ENCODE data around the gene XG. TPM values are rescaled to one million over a fixed set of nuclear protein-coding genes. Genes with fewer than 3 reads are reported as not detected.

Gene XG
- total RNA-seq, 6 experiments from 2014 or later = 0.31 TPM; not detected in 5

GRCh38 chrX:2708592-2709188, 43.1 kb upstream of the XG start:
- ATAC-seq = no peak
- peaks cover 0 to 6% (median under 1%) of the 10 kb centered on the region in 4 donors for H3K36me3 ChIP-seq
- no peak for DNase-seq
- H3K4me3 ChIP-seq = no peak overlapping the region
- no peak overlapping the region for H3K27ac ChIP-seq
- no peaks in the 10 kb centered on the region for H3K9me3 ChIP-seq
- peaks cover 0 to 27% (median 1%) of the 10 kb centered on the region in 4 donors for H3K4me1 ChIP-seq
- no peaks in the 10 kb centered on the region for H3K27me3 ChIP-seq
- TF ChIP-seq CTCF (IDR thresholded peaks at IDR 0.05) (no peak), POLR2A (IDR thresholded peaks at IDR 0.05) (no peak)
- intact Hi-C loops (cut with DNase I) = no loop called here
- 65% methylated on average over 9 of the region's 10 CpGs for WGBS (ENCODE audit: insufficient coverage, low coverage, low lambda C conversion rate, missing lambda C conversion rate)

- no peak for DNase-seq
- H3K9me3 ChIP-seq = no peaks in the 10 kb centered on the region
- intact Hi-C loops (cut with DNase I) = no loop called here
- H3K4me1 ChIP-seq = peaks cover 0 to 19% (median 1%) of the 10 kb centered on the region in 4 donors
- 85% methylated on average over 5 of the region's 9 CpGs for WGBS (ENCODE audit: insufficient coverage, low coverage, low lambda C conversion rate, missing lambda C conversion rate)
- no peak for ATAC-seq
- no peak for TF ChIP-seq CTCF (IDR thresholded peaks at IDR 0.05)
- no peak overlapping the region for H3K27ac ChIP-seq
- no peaks in the 10 kb centered on the region for H3K27me3 ChIP-seq
- H3K36me3 ChIP-seq = peaks cover 0 to 6% (median under 1%) of the 10 kb centered on the region in 4 donors
- H3K4me3 ChIP-seq = no peak overlapping the region
These were observed 42.3 kb upstream of the XG start for GRCh38 chrX:2709556-2709955.

- H3K36me3 ChIP-seq = peaks cover 0 to 8% (median under 1%) of the 10 kb centered on the region in 4 donors
- ATAC-seq (peak in 3 of 4 donors; percentile 40 to 51 (median 44)), DNase-seq (no peak)
- no peaks in the 10 kb centered on the region for H3K9me3 ChIP-seq
- H3K4me3 ChIP-seq = no peak overlapping the region
- 44% methylated on average over 13 of the region's 15 CpGs for WGBS (ENCODE audit: insufficient coverage, low coverage, low lambda C conversion rate, missing lambda C conversion rate)
- no peak overlapping the region for H3K27ac ChIP-seq
- TF ChIP-seq POLR2A (IDR thresholded peaks at IDR 0.05) (no peak), CTCF (IDR thresholded peaks at IDR 0.05) (no peak)
- H3K4me1 ChIP-seq = peaks cover 0 to 14% (median 1%) of the 10 kb centered on the region in 4 donors
- no peaks in the 10 kb centered on the region for H3K27me3 ChIP-seq
- intact Hi-C loops (cut with DNase I) = no loop called here
These were observed 41.6 kb upstream of the XG start for GRCh38 chrX:2710041-2710840.

- DNase-seq (no peak), ATAC-seq (no peak)
- Histone ChIP-seq H3K4me3 (no peak overlapping the region), H3K36me3 (peaks cover 0 to 9% (median under 1%) of the 10 kb centered on the region in 4 donors), H3K9me3 (no peaks in the 10 kb centered on the region), H3K27me3 (no peaks in the 10 kb centered on the region), H3K4me1 (peaks cover 0 to 8% (median 1%) of the 10 kb centered on the region in 4 donors), H3K27ac (no peak overlapping the region)
- intact Hi-C loops (cut with DNase I) = no loop called here
- TF ChIP-seq POLR2A (IDR thresholded peaks at IDR 0.05) = no peak
- no peak for TF ChIP-seq CTCF (IDR thresholded peaks at IDR 0.05)
- 100% methylated on average over 2 of the region's 2 CpGs for WGBS (ENCODE audit: insufficient coverage, low coverage, low lambda C conversion rate, missing lambda C conversion rate)
These were observed 40.4 kb upstream of the XG start for GRCh38 chrX:2711441-2711840.
